GM18502 (cell line): ENCODE results near the gene TBL1X.

ENCODE experiments used
- ATAC-seq: cut with Tn5 transposase; IDR thresholded peaks from one replicate; pipeline ENCODE4 v1.9.1; 2021; ENCODE audit warnings: mild to moderate bottlenecking; ENCODE audit not compliant: unreplicated experiment, poor library complexity

TBL1X gene

DNA sequence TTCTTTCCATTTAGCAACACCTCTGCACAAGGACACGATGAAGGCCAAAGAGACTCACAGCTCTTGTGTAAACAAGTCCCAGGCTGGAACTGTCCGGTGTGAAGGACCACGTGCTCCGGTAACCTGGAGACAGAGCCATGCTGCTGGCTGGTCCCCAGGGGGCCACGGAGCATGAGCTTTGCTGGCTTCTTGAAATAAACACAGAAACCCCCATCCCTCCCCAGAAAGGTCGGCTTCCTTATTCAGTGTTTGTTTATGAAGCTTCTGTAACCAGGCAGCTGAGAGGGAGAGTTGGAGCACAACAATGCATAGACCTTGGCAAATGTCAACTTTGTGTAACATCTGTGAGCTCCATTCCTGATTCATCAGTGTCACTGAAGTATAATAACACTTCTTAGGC, 191.4 kb downstream of the TBL1X start:
- ATAC-seq = no peak

DNA sequence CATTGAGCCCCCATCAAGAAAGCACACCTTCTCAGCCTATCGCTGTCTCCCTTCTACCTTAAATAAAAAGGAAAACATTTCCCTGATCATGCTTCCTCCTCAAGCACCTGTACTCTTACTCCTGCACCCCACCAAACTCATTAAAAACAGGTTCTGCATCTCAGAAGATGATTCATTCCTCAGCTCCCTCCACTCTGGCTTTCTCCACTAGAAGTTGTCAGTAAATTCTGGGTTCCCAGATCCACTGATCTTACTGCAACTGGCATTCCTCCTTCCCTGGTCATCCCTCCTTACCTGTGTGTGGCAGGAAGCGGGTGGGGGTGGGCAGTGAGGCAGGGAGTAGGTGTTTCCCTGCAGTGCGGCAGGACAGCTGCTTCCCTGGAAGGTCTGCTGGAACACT, 192.0 kb downstream of the TBL1X start:
- no peak for ATAC-seq

DNA sequence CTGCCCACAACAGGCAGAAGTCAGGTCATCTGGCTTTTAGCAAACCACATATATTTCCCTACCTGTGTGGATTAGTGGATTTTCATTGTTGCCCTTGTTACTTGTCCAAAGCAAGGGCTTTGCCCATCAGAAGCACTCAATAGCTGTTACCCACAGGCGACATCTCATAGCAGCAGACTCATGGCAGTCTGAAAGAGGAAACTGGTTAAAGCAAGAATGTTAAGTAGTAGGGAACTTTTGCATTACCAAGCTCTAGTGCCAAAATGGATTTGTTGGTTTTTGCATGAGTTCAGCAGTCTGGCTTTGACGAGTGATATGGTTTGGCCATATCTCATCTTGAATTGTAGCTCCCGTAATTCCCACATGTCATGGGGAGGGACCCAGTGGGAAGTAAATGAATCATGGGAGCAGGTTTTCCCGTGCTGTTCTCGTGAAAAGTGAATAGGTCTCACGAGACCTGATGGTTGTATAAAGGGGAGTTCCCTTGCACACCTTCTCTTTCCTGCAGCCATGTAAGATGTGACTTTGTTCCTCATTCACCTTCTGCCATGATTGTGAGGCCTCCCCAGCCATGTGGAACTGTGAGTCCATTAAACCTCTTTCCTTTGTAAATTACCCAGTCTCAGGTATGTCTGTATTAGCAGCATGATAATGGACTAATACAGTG, 192.9 kb downstream of the TBL1X start:
- ATAC-seq = no peak

DNA sequence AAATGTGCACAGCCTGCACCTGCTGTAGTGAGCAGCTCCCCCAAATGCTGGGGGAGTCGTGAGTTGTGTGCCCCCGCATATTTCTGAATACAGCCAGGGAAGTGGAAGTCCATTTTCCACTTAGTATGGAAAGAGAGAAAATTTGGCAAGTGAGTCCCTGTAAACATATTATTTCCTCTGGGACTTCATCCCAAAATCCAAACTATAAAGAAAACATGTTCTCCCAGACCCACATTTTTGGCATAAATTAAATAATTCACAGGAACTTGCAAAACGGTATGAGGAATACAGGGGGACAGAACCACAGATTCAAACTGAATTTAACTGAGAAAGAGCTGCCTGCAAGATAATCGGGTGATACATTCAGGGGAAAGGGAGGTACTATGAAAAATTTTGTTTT, 193.6 kb downstream of the TBL1X start:
- no peak for ATAC-seq

DNA sequence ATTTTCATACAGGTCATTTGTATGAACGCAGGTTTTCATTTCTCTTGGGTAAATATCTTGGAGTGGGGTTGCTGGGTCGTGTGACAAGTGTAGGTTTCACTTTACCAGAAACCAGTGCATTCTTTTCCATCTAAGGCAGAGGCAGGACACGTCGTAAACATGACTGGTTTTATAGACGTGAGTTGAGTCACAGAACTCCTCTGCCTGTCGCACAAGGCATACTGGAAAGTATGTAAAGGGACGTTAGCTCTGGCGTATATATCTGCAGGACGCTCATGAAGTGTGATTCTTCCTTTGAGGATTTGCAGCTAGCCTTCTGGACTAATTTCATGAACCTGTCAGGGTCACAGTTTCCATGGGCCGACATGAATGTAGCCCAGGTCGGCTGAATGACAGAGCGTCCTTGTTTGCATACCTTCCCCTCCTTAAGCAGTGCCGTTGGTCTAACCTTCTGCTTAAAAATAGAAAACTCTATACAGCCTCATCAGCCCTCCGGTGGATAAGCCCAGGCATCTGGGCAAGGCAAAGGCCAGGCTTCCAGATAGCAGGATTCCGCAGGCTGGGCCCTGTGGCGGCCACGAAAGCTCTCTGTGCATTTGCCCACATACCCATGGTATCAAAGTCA, 194.8 kb downstream of the TBL1X start:
- no peak for ATAC-seq

DNA sequence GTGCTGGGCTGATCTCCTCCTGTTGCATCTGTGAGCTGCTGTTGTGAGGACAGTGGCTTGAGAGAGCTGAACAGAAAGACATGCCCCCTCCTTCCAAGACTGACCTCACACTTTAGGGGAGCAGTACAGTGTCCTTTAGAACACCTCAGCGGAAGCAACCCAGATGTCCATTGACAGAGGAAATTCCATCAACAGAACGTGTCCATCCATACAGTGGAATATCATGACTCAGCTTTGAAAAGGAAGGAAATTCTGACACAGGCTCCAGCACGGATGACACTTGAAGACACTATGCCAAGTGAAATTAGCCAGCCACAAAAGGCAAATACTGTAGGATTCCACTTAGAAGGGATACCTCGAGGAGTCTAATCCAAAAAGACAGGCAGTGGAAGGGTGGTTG, 197.3 kb downstream of the TBL1X start:
- ATAC-seq = no peak

DNA sequence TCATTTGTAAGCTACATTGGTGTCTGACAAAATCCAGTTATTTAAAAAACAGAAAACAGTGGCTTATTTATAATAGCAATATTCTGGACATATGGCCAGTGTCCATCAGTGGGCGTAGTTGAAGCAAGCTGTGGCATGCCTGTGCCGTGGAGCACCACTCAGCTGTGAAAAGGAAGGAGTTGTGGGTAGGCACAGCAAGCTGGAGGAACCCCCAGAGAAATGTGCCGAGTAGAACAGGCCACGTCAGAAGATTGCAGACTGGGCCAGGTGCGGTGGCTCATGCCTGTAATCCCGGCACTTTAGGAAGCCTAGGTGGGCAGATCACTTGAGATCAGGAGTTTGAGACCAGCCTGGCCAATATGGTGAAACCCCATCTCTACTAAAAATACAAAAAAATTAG, 198.4 kb downstream of the TBL1X start:
- ATAC-seq = no peak

DNA sequence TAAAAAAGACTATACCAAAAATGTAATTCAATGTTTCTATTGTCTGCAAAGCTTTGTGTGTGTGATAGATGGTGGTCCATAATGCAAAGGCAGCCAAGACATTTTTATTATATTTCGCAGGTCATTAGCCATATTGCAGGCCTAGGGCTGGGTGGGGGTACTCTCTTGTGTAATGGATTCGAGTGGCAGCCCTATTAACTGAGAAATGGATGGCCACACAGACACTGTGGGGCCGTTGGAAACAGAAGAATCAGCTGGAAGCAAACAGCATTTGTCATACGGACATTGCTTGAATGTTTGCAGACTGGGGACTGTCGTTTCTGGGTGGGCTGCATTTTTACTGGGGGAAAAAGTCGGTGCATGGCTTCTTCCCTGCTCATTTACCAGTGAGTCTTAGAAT, 199.4 kb downstream of the TBL1X start:
- ATAC-seq = no peak

DNA sequence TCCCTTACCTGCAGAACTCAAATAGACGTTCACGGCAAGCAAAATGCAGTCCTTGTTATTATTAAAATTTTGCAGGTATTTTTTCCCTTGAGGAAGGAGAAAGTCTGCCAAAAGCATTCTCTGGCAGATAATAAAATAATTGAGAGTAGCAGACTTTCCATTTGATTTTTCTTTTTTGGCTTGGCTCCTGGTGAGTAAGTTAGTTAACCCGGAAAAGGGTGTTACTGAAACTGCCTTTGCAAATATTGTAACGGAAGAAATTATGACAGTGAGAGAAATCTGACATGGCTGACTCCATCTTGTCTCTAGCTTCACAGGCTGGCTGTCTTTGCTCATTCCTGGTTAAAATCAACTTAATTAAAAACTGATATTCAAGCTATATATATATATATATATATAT, 200.3 kb downstream of the TBL1X start:
- ATAC-seq = no peak

DNA sequence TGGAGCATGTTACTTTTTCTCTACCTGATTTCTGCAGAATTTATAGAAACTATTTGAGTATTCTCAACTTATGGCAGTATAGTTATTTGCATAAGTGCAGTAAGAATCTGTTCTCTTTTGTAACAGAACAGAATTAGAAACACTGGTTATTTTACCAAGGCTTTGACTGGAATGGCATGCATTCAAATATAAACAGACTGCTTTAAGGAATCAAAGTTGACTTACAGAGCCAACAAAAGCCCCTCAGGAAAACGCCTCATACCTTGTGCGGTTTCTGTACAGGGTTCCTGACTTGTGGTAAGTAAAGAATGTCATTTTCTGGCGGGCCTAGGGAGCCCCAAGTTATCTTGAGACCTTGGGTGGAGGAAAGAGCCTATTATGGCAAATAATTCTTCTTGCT, 203.7 kb downstream of the TBL1X start:
- ATAC-seq = no peak

DNA sequence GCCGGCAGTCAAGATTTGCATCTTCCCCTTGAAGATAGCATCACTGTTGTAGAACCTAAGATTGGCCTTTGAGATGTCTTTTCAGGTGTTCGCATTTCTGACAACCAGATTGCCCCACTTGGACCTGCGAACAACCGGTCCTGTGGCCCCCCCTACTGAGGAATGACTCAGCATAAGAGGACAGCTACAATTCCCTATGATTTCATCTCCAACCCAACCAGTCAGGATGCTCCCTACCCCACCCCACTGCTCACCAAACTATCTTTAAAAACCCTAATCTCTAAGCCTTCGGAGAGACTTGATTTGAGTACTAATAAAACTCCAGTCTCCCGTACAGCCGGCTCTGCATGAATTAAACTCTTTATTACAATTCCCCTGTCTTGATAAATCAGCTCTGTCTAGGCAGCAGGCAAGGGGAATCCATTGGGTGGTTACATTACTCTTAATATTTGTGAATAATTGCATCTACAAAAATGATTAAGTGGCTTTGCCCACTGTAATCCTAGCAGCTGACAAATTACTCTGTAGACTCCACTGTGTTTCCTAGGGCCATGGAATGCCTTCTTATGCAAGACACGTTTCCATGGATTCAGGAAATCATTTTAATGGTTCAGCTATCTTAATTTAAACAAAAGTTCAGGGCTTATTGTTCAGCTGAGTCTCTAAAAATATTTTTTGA, 205.4 kb downstream of the TBL1X start:
- ATAC-seq = no peak

DNA sequence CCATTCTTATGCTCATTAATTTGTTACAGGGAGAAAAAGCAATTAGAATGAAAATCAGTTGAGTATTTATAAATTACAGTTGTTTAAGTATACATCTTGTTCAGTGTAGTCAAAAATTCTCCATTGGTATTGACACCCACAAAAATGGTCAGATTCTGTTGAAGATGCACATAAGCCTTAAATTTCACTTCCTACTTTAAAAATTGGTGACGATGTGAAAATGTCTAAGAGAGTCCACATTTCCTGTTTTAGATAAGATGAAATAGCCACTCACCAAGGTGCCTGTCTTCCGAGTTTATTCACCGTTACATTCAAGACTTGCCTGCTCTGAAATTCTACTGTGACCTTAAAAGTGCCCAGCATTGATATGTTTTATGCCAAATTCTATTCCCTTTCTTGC, 207.1 kb downstream of the TBL1X start:
- peak; percentile 56 for ATAC-seq

DNA sequence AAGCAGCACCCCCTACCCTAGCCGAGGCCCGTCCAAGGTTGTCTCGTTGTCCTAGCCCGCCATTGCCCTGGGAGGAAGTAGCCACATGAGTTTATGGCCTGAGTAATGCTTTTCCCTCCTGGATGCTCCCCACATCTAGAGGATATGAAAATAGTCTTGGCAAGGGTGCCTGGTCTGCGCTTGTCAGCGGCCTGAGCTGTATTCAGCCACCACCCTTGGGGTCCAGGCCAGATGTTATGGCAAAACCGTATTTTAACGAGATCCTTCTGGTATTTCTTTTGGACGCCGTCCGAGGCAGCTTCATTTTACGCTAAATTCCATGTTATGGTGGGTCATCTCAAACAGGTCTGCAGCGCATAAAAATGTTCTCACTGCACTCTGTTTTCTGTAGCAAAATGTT, 211.4 kb downstream of the TBL1X start:
- ATAC-seq = no peak

DNA sequence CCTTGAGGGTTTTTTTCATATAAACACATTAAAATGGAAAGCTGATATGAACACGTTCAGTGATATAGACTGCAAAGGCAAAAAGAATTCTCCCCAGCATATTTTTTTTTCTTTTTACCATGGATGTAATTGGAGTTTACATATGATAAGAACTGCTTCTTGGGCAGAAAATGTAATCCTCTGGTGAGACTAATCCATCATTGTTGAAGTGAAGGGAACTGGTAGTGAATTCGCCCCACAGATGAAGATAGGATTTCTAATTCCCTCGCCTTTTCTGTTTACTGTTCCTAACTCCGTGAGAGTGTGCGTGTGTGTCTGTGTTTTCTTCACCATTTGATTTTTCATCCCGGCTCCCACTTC, 211.9 kb downstream of the TBL1X start:
- ATAC-seq = no peak

DNA sequence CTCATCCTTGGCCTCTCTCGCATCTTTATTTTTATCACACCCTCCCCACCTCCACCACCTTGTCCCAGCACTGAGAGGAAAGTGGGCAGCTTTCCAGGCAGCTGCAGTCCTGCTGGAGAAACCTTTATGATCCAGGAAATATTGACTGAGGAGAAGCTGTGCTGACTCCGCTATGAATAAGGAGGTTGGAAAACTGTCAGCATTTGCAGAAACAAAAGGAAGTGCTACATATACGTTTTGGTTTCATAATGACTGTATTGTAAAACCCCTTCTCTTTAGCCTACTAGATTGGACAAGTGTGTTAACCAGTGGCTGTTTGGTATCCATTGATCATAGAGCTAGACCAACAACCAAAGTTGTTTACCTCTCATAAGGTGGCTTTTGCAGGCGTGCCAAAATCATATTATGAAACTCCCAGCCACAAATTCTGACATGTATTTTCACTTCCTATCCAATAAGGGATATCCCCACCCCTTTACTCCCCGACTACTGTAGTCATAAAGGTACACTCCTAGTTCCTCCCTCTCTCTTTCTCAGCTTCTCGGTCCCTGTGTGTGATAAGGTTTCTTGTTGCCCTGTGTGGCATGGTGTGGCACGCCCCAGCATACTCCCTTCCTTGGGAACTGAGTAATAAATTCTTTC, 212.4 kb downstream of the TBL1X start:
- peak; percentile 98 for ATAC-seq

DNA sequence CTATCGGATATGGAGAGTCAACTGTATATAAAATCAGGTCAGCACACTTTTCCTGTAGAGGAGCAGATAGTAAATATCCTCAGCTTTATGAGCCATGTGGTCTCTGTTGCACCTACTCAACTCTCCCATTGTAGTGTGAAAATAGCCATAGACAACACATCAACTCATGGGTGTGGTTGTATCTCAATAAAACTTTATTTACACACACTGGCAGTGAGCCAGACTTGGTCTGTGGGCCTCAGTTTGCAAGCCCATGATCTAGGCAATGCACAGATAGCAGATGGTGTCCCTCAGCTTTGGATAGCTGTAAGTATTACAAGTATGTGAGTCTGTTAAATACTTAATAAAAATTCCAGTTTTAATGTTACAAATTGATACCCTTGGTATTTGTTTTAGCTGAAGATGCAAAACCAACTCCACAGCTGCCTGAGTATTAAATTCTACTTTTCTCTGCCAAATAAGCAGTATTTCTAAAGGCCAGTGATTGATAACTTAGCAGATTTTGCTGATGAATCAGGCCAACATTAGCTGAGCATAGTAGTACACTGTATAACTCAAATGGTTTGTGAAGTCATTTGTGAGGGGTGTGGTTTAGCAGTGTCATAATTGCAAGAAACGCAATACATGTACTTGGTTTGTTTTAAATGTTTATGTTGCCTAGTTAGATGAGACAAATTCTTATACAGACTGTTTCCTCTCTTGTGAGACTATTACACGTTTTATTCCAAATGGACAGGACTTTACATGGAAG, 213.5 kb downstream of the TBL1X start:
- ATAC-seq = no peak

DNA sequence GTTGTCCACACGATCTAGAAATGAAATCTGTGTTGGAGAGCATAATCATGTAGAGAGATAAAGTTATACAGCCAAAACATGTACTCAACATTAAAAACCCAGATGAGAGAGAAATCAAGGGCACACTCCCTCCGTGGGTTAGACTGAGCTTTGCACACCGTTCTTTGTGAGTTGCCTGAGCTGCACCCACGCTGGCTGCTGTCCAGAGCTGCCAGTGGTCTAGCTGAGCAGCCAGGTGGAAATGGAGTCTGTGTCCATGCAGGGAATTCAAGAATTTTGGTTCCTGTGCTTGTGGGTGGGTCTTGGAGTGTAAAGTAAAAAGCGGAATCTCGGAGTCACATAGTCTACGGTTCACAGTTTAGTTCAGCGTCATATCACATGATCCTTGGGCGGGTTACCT, 216.2 kb downstream of the TBL1X start:
- no peak for ATAC-seq

DNA sequence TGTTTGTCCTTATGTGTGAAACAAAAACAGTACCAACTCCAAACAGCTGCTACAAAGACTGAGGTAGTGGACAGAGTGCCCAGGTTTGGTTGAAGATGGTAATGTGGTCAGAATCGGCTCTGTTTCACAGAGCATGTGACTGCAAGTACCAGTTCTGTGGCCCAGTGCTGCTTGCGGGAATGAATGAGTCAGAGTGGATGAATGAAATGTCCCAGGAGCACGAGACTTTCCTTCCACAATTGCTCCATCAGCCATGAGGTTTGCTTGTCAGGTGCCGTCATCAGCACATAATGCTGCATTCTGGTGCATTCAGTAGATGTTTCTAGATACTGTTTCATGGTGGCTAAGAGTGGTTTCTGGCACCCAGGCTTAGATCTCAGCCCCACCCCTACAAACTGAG, 216.6 kb downstream of the TBL1X start:
- no peak for ATAC-seq

DNA sequence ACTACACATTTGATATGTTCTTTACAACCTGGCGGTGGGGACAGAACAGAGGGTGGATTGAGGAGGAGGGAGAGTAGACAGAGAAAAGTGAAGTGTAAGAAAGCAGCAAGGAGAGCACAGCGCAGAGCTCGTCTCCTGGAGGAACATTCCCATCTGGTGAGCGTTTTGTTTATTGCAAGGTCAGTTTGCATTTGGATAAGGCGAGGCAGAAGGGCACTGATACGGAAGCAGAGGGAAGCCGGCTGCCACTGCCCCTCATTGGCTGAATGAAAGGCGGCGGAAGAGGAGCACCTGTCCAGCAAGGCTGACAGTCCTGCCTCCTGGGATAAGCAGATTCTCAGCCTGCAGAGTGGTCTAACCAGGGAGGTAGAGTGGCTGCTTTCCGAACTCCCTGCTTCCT, 217.6 kb downstream of the TBL1X start:
- ATAC-seq = no peak

DNA sequence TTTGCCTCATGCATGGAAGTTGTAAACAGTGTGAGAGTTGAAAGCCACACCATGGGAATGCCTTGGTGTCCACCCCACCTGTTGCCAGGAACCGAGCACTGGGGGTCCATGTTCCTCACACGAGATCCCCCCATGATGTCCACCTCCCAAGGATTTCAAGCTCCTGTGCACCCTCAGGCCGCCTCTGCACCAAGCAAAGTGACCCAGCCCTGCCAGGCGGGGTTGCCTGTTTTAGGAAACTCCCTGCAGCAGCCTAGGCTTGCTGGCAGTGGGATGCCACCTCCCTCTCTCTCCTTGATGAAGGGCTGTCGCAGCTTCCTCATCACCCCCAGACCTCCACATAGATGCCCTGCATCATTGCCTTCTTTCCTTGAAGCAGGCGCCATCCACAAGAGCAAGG, 218.0 kb downstream of the TBL1X start:
- ATAC-seq = no peak

DNA sequence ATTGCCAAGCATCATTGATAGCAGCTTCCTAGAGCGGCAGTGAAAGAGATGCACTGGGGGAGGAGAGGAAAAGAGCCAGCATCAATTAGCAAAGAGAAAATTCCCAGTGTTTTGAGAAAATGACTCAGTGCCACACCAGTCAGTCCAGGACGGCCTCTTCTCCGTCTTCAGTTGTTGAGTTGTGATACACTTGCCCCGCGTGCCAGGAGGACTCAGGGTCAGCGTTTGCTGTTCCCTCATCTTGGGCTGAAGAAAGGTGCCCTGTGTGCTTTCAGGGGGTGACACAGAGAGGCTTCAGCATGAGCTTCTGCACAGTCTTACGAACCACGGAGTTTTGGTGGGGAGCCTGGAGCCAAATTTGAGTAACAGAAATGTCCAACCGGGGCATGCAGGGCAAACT, 218.5 kb downstream of the TBL1X start:
- ATAC-seq = no peak
